Stimulated activated CD8-positive, alpha-beta memory T cell treated with anti-CD3 and anti-CD28 coated beads, Interleukin-15, amount 100 ng/mL, for 4 hours (primary cell): ENCODE results near the gene LAPTM5.
A peak's percentile ranks its signal among the peaks of the same experiment; 100 is the strongest.

Source experiments
- DNase-seq, 2 donors: peaks; one replicate each; pipeline ENCODE4 v3.0.0-alpha.2; 2020; ENCODE audit warnings: low read depth in 2 of 2

Gene LAPTM5

GRCh38 chr1:30718091-30718635, 39.4 kb downstream of the LAPTM5 start:
- DNase-seq = peak; percentile 99

DNA sequence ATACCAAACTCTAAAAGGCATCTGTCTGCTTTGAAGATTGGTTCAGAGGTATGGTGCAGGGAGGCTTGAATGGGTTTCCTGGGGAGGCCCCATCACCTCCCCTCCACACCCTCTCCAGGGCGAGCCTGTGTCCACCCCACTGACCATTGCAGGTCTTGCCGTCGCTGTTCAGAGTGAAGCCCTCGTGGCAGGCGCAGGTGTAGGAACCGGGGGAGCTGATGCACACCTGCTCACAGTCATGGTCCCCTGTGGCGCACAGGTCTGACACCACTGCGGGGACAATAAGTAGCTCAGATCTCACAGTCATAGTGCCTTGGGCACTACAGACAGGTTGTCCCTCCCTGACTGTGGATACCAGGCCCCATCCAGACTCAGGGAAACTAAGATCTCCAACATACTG, 40.9 kb downstream of the LAPTM5 start:
- DNase-seq = no peak

- DNase-seq = no peak
These were observed 41.7 kb downstream of the LAPTM5 start for GRCh38 chr1:30715886-30716285.

GRCh38 chr1:30715216-30715615, 42.4 kb downstream of the LAPTM5 start:
- DNase-seq = no peak

DNA sequence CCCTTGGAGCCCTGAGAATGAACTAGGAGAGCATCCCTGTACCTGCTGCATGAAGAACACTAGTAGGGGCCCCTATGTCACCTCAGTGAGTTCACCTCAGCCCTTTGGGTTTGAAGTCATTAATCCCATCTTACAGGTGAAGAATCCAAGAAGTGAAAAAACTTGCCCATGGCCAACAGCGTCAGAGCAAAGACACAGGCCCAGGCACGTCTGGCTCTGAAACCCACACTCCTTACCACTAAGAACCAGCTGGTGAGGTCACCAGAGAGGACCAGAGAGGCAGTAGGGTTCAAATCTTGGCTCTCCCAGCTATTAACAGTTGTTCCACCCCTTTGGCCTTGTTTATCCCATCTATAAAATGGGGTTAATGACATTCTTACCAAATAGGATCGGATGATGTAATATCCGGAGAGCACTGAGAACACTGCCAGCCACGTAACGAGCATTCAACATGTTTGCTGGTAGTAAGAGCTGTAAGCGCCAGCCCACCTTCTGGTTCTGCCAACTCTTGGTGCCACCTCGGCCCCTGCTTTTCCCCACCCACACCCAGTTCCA, 43.0 kb downstream of the LAPTM5 start:
- no peak for DNase-seq

- DNase-seq = no peak
These were observed 43.5 kb downstream of the LAPTM5 start for GRCh38 chr1:30714025-30714424.

- no peak for DNase-seq
These were observed 44.3 kb downstream of the LAPTM5 start for GRCh38 chr1:30713311-30713710.

DNA sequence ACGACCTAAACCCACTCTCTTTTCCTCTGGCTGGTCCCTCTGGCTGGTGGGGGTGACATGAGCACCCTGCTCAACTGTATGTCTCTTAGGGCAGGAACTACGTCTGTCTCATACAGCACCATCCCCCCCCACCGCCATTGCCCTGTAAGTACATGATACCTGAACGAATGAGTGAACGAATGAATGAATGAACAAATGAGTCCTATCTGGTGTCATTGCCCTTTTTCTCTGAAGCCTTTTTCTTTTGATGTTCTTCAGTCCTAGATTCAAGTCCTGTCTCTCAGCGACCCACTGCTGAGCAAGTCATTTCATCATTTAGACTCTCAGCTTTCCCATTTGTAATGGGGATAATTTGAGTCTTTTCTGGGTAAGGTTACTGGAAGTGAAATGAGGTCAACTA, 45.0 kb downstream of the LAPTM5 start:
- no peak for DNase-seq

DNA sequence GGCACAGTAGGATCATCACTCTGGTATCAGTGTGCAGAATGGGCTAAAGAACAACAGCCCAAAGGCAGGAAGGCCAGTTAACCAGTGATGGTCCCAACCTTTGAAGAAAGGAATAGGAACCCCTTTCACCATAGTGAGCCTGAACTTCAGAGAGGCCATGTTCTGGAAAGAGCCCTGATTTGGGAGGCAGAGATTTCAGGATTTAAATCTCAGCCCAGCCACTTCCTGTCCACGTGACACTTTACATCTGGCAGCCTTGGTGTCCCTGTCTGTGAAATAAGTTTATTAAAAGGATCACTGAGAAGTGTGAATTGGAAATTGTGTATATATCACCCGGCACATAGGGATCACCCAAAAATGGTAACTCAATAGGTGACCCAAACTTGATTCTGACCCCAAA, 47.2 kb downstream of the LAPTM5 start:
- DNase-seq = no peak

- DNase-seq = no peak
These were observed 49.2 kb downstream of the LAPTM5 start for GRCh38 chr1:30708361-30708728.

DNA sequence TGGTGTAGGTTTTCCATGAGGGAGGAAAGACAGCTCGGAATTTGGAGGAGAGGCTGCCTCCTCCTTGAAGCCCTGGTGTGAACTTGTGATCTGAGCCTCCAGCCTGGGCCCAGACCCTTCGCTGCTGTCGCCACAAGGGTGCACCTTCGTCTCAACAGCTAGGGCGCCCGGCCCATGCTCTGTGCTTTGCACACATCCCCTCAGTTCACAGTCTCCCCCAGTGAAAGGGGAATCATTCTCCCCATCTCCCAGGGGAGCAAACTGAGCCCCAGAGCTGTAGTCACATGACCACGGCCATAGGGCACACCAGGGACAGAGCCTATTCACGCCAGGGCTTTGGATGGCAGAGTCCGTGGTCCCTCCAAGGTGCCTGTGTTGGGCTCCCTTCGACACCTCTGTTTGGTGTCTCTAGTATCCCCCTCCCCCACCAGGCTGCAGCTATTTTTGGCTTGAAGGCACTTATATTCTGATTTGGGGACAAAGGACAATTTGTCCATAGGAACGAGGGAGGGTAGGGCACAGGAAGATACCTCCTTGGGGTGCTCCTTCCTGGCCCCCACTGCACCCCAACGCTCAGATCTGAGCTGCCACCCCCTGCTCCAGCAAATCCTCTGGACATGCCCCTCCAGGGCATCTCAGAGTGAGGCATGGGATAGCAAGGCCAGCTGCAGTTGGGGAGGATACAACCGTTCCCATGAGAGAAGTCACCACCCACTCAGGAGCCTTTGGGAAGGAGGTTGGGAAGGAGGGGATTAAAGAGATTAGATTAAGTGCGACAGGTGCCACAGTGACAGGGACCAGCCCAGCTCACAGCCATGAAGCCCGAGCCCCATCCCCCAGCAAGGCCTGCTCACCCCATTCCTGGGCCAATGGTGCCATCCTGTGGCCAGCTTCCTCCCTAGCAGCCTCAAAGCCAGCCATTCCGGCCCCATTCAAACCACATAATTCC, 49.9 kb downstream of the LAPTM5 start:
- no peak for DNase-seq

DNA sequence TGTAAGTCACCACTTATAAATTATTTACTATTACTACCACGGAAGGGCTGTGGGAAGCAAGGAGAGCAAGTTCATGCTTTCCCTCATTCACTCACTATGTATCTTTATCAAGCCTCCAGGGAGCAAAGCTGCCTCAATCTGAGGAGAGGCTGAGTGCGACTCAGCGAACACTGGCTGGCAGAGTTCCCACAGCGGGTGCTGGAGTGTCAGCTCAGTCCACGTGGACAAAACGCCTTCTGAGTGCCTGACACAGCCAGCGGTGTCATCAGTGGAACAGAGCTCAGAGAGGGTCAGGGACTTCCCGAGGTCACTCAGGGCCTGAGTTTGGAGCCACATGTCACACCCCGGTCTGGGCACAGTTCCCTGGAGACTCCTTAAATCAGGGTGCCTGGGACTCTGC, 51.0 kb downstream of the LAPTM5 start:
- no peak for DNase-seq

GRCh38 chr1:30705698-30706097, 51.9 kb downstream of the LAPTM5 start:
- DNase-seq = no peak

GRCh38 chr1:30704765-30705509, 52.6 kb downstream of the LAPTM5 start:
- no peak for DNase-seq

GRCh38 chr1:30704271-30704670, 53.3 kb downstream of the LAPTM5 start:
- no peak for DNase-seq

- DNase-seq = no peak
These were observed 54.8 kb downstream of the LAPTM5 start for GRCh38 chr1:30702823-30703222.

DNA sequence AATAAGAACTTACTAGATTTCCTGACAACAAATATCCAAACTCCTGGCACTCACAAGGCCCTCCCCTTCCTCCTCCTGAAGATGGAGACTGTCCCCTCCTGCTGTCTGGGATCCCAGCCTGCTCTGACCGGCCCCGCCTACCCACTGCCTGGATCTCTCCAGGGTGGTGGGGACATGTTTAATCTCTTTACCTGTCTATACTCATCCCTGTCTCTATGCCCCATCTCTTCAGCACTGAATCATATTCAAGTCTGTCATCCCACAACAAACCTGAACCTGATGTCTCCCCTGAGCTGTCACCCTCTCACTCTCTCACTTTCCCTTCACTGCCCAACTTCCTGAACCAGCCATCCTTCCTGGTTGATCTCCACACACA, 56.3 kb downstream of the LAPTM5 start:
- no peak for DNase-seq

GRCh38 chr1:30700528-30701257, 56.9 kb downstream of the LAPTM5 start:
- no peak for DNase-seq

- DNase-seq = no peak
These were observed 57.8 kb downstream of the LAPTM5 start for GRCh38 chr1:30699762-30700161.

- no peak for DNase-seq
These were observed 59.1 kb downstream of the LAPTM5 start for GRCh38 chr1:30698401-30698981.

DNA sequence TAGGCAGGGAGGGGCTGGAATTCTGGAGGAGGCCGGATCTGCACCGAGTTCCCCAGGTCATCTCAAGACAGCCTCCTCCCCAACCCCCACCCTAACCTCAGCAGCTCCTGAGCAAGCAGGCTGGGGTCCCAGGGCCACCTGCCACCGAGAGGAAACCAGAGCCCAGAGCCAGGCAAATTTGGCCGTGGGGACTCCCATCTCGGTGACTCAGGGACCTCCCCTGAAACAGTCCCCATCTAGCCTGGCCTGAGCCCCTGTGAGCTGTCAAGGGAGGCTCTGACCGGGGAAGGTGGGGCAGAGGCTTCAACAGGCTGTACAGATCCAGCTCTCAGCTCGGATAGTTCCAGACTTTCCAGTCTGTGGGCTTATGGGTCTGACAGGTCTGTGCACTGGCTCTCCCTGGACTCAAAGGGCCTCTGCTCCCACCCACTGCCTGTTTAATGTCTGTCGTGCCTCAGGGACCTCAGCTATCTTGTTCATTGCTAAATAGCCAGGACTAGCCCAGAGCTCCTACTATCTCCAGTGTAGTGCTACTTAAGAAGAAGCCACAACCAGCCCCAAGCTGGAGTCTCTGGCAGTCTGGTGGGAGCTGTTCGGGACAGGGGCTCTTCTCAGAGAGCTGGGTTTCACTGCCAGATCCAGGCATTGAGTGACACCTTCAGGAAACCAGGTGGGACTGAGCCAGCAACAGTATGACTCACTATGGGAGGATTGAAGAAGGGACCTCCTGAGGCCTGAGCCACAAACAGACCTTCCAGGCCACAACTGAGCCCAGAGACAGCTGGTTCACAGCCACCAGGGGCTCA, 59.8 kb downstream of the LAPTM5 start:
- no peak for DNase-seq
